Measurements from ENCODE around the gene PRKRA.
A peak's percentile ranks its signal among the peaks of the same experiment; 100 is the strongest.
"Not testable (repeated sequence)": the region's sequence is repeated elsewhere in the genome, so short reads cannot be mapped to it uniquely, and the experiment has no call there.

PRKRA gene

GRCh38 chr2:178450774-178451525, at the start of gene PRKRA, which contains the start of gene PJVK:
TSS of gene PRKRA (minus strand) at chr2:178451175. CDS start at chr2:178451030, 145 bp downstream.
TSS of gene PJVK (plus strand) at chr2:178451378. CDS start at chr2:178453410, 2,032 bp downstream.
- peak; percentile 96 for DNase-seq

- DNase-seq = no peak
Measured at GRCh38 chr2:178499640-178500039, 48.7 kb upstream of the PRKRA start.

GRCh38 chr2:178498137-178498536, 47.2 kb upstream of the PRKRA start:
- DNase-seq = no peak

GRCh38 chr2:178496049-178496448, 45.1 kb upstream of the PRKRA start:
- no peak for DNase-seq

GRCh38 chr2:178491612-178492011, 40.6 kb upstream of the PRKRA start:
- DNase-seq = no peak

GRCh38 chr2:178485356-178485755, 34.4 kb upstream of the PRKRA start:
- DNase-seq = no peak

GRCh38 chr2:178484245-178485041, 33.5 kb upstream of the PRKRA start:
- DNase-seq = no peak

- DNase-seq = no peak
Measured at GRCh38 chr2:178482437-178482836, 31.5 kb upstream of the PRKRA start.

- peak; percentile 85 for DNase-seq
Measured at GRCh38 chr2:178480227-178481181, 29.5 kb upstream of the PRKRA start, which contains the start of gene PLEKHA3. TSS of gene PLEKHA3 (plus strand) at chr2:178480457. CDS start at chr2:178480870, 413 bp downstream.

GRCh38 chr2:178479758-178480226, 28.8 kb upstream of the PRKRA start:
- no peak for DNase-seq

- no peak for DNase-seq
Measured at GRCh38 chr2:178479275-178479616, 28.3 kb upstream of the PRKRA start.

- peak; percentile 86 for DNase-seq
Measured at GRCh38 chr2:178478439-178479274, 27.7 kb upstream of the PRKRA start, which contains the start of gene FKBP7. TSS of gene FKBP7 (minus strand) at chr2:178478600. CDS start at chr2:178478499, 101 bp downstream.

GRCh38 chr2:178478130-178478438, 27.1 kb upstream of the PRKRA start:
- DNase-seq = no peak

GRCh38 chr2:178477443-178478129, 26.6 kb upstream of the PRKRA start:
- DNase-seq = no peak

GRCh38 chr2:178476477-178476876, 25.5 kb upstream of the PRKRA start:
- DNase-seq = no peak

- no peak for DNase-seq
Measured at GRCh38 chr2:178474560-178474959, 23.6 kb upstream of the PRKRA start.

GRCh38 chr2:178473931-178474330, 23.0 kb upstream of the PRKRA start:
- DNase-seq = no peak

- no peak for DNase-seq
Measured at GRCh38 chr2:178473373-178473772, 22.4 kb upstream of the PRKRA start.

GRCh38 chr2:178471313-178471712, 20.3 kb upstream of the PRKRA start:
- DNase-seq = not testable (repeated sequence)

GRCh38 chr2:178469219-178469849, 18.4 kb upstream of the PRKRA start:
- DNase-seq = no peak
